Gastroesophageal sphincter (tissue), 3 donors: ENCODE data around the gene RABAC1.

ENCODE experiments used
- CTCF ChIP-seq, 4 experiments: fragments of 200-600 bp in 2 of 4; fragments of 450-650 bp in 2 of 4; sonication (generic) in 1 of 4; IDR thresholded peaks; one replicate each; pipeline ENCODE4 v1.5.1; 2017 to 2019; ENCODE audit warnings: antibody characterized with exemption in 4 of 4, mild to moderate bottlenecking in 2 of 4, moderate library complexity in 2 of 4
- POLR2A ChIP-seq, 2 donors: fragments of 450-650 bp; IDR thresholded peaks; one replicate each; pipeline ENCODE4 v1.6.1; 2017; ENCODE audit warnings: antibody characterized with exemption in 2 of 2, mild to moderate bottlenecking in 2 of 2, moderate library complexity in 1 of 2
- POLR2AphosphoS5 ChIP-seq: sonication (generic); formaldehyde crosslinking; IDR thresholded peaks from one replicate; pipeline ENCODE4 v1.6.1; 2017; ENCODE audit warnings: antibody characterized with exemption

GRCh38 chr19:41935760-41936415 lies 23.2 kb downstream of the RABAC1 start:
- no peak for TF ChIP-seq POLR2A (IDR thresholded peaks at IDR 0.05)
- no peak for TF ChIP-seq CTCF (IDR thresholded peaks at IDR 0.05)
- TF ChIP-seq POLR2AphosphoS5 = no peak
